Hepatocyte (in vitro differentiated cells): ENCODE results near the gene ALOX15. TPM values are rescaled to one million over a fixed set of nuclear protein-coding genes. Genes with fewer than 3 reads are reported as not detected.

ENCODE experiments used
- DNase-seq: peaks from one replicate; pipeline ENCODE4 v3.0.0-alpha.2; 2016; ENCODE audit warnings: low spot score
- H2AFZ ChIP-seq: fragments of 200-600 bp; sonication (generic); 2 replicates; pipeline ENCODE4 v1.6.0; 2016; ENCODE audit warnings: antibody characterized with exemption, mild to moderate bottlenecking
- H3K27ac ChIP-seq: fragments of 200-600 bp; sonication (generic); 2 replicates; pipeline ENCODE4 v1.5.1; 2016; ENCODE audit warnings: mild to moderate bottlenecking
- H3K27me3 ChIP-seq: fragments of 200-600 bp; sonication (generic); 2 replicates; pipeline ENCODE4 v1.6.1; 2016
- H3K36me3 ChIP-seq: fragments of 200-600 bp; sonication (generic); replicated peaks from 2 replicates; pipeline ENCODE4 v1.5.1; 2016; ENCODE audit warnings: low read depth; ENCODE audit not compliant: insufficient read depth
- H3K4me1 ChIP-seq: fragments of 200-600 bp; sonication (generic); 2 replicates; pipeline ENCODE4 v1.5.1; 2016; ENCODE audit warnings: mild to moderate bottlenecking, moderate library complexity; ENCODE audit not compliant: insufficient read depth
- H3K4me2 ChIP-seq: fragments of 200-600 bp; sonication (generic); 2 replicates; pipeline ENCODE4 v1.6.0; 2016
- H3K4me3 ChIP-seq: fragments of 200-600 bp; sonication (generic); 2 replicates; pipeline ENCODE4 v1.5.1; 2016; ENCODE audit warnings: mild to moderate bottlenecking
- H3K79me2 ChIP-seq: fragments of 200-600 bp; sonication (generic); 2 replicates; pipeline ENCODE4 v1.6.0; 2017; ENCODE audit warnings: mild to moderate bottlenecking
- H3K9me2 ChIP-seq: fragments of 200-600 bp; sonication (generic); replicated peaks from 2 replicates; pipeline ENCODE4 v1.6.0; 2017; ENCODE audit warnings: mild to moderate bottlenecking; ENCODE audit not compliant: insufficient read depth
- H3K9me3 ChIP-seq: fragments of 200-600 bp; sonication (generic); 2 replicates; pipeline ENCODE4 v1.5.1; 2016; ENCODE audit warnings: low read depth, mild to moderate bottlenecking
- H4K20me1 ChIP-seq: fragments of 200-600 bp; sonication (generic); 2 replicates; pipeline ENCODE4 v1.6.0; 2016; ENCODE audit warnings: mild to moderate bottlenecking; ENCODE audit not compliant: insufficient read depth, poor library complexity, severe bottlenecking
- EZH2 ChIP-seq: fragments of 200-600 bp; sonication (generic); IDR thresholded peaks from 2 replicates; pipeline ENCODE4 v1.6.1; 2016; ENCODE audit warnings: antibody characterized with exemption, mild to moderate bottlenecking, borderline replicate concordance
- EZH2phosphoT487 ChIP-seq: fragments of 200-600 bp; sonication (generic); IDR thresholded peaks from one replicate; pipeline ENCODE4 v1.6.1; 2018; ENCODE audit warnings: antibody characterized with exemption, mild to moderate bottlenecking, low read depth, moderate library complexity; ENCODE audit not compliant: unreplicated experiment, severe bottlenecking
- WGBS: methylation state at CpG from one replicate; pipeline ENCODE4 v1.1.6; 2016; ENCODE audit warnings: low lambda C conversion rate; ENCODE audit errors: missing lambda C conversion rate; 5-methylcytosine and 5-hydroxymethylcytosine counted together
- polyA plus RNA-seq: library from polyadenylated mRNA; unstranded; fragments of >200 nt; fragmentation: Nextera tagmentation; extraction: Ambion mirVana; gene quantifications from 2 replicates; pipeline ENCODE4 v1.2.1, GENCODE V29; 2016
- total RNA-seq: library from RNA; depleted of rRNA; stranded (reverse); fragments of >200 nt; gene quantifications from 2 replicates; pipeline ENCODE4 v1.2.3, GENCODE V29; 2014
- TF ChIP-seq, protein P1 (sequence below): fragments of 200-600 bp; sonication (generic); IDR thresholded peaks from 2 replicates; pipeline ENCODE4 v1.5.1; 2016; ENCODE audit warnings: antibody characterized with exemption, mild to moderate bottlenecking; ENCODE audit not compliant: poor library complexity

ALOX15 gene
- total and polyA plus RNA-seq, 2 experiments from 2014 or later = 2.1 to 5.5 TPM

GRCh38 chr17:4599505-4600281, 41.8 kb downstream of the ALOX15 start:
- TF ChIP-seq EZH2phosphoT487 = no peak
- no peak for TF ChIP-seq EZH2
- TF ChIP-seq, protein P1, sequence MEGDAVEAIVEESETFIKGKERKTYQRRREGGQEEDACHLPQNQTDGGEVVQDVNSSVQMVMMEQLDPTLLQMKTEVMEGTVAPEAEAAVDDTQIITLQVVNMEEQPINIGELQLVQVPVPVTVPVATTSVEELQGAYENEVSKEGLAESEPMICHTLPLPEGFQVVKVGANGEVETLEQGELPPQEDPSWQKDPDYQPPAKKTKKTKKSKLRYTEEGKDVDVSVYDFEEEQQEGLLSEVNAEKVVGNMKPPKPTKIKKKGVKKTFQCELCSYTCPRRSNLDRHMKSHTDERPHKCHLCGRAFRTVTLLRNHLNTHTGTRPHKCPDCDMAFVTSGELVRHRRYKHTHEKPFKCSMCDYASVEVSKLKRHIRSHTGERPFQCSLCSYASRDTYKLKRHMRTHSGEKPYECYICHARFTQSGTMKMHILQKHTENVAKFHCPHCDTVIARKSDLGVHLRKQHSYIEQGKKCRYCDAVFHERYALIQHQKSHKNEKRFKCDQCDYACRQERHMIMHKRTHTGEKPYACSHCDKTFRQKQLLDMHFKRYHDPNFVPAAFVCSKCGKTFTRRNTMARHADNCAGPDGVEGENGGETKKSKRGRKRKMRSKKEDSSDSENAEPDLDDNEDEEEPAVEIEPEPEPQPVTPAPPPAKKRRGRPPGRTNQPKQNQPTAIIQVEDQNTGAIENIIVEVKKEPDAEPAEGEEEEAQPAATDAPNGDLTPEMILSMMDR = no peak
- Histone ChIP-seq H3K9me2 (no peaks in the 10 kb centered on the region), H3K36me3 (no peaks in the 10 kb centered on the region), H3K27me3 (no peaks in the 10 kb centered on the region), H3K27ac (peak overlapping the region; percentile 96), H3K4me3 (no peak overlapping the region), H3K9me3 (no peaks in the 10 kb centered on the region), H3K79me2 (peaks cover 38% of the 10 kb centered on the region), H2AFZ (no peak overlapping the region), H4K20me1 (no peaks in the 10 kb centered on the region), H3K4me2 (peak overlapping the region; percentile 69), H3K4me1 (peaks cover 49% of the 10 kb centered on the region)
- DNase-seq = peak; percentile 94
- WGBS = 24% methylated on average over 23 of the region's 25 CpGs

GRCh38 chr17:4598776-4599504, 42.5 kb downstream of the ALOX15 start:
- peak overlapping the region; percentile 96 for H3K27ac ChIP-seq
- peaks cover 47% of the 10 kb centered on the region for H3K4me1 ChIP-seq
- no peaks in the 10 kb centered on the region for H4K20me1 ChIP-seq
- peak; percentile 74 for DNase-seq
- H3K4me2 ChIP-seq = peak overlapping the region; percentile 69
- whole genome bisulfite sequencing = 56% methylated on average over 18 of the region's 20 CpGs
- H3K9me2 ChIP-seq = no peaks in the 10 kb centered on the region
- H3K36me3 ChIP-seq = no peaks in the 10 kb centered on the region
- H3K9me3 ChIP-seq = no peaks in the 10 kb centered on the region
- no peaks in the 10 kb centered on the region for H3K27me3 ChIP-seq
- TF ChIP-seq, protein P1 = no peak
- TF ChIP-seq EZH2 = no peak
- no peak for TF ChIP-seq EZH2phosphoT487
- H3K4me3 ChIP-seq = no peak overlapping the region
- H2AFZ ChIP-seq = no peak overlapping the region
- peaks cover 45% of the 10 kb centered on the region for H3K79me2 ChIP-seq

GRCh38 chr17:4597975-4598374, 43.5 kb downstream of the ALOX15 start:
- Histone ChIP-seq H3K4me1 (peaks cover 52% of the 10 kb centered on the region), H3K9me2 (no peaks in the 10 kb centered on the region), H4K20me1 (no peaks in the 10 kb centered on the region), H3K4me3 (no peak overlapping the region), H3K79me2 (peaks cover 54% of the 10 kb centered on the region), H2AFZ (no peak overlapping the region), H3K27ac (peak overlapping the region; percentile 96), H3K9me3 (no peaks in the 10 kb centered on the region), H3K36me3 (no peaks in the 10 kb centered on the region), H3K27me3 (no peaks in the 10 kb centered on the region), H3K4me2 (no peak overlapping the region)
- DNase-seq = no peak
- TF ChIP-seq EZH2phosphoT487 (no peak), EZH2 (no peak)
- TF ChIP-seq, protein P1 = no peak
- 59% methylated on average over 13 of the region's 13 CpGs for WGBS
